NCI-H2029 (cell line): ENCODE data around the gene DOCK1.

Experiments used
- DNase-seq: peaks from one replicate; lab custom pipeline; 2025; lab: John Stamatoyannopoulos, UW

The DOCK1 gene

GRCh38 chr10:127012071-127012768, 107.0 kb downstream of the DOCK1 start:
- DNase-seq, result no peak

- peak; percentile 7 for DNase-seq
These were observed 107.5 kb downstream of the DOCK1 start for GRCh38 chr10:127012769-127013152.

- DNase-seq, result no peak
These were observed 108.0 kb downstream of the DOCK1 start for GRCh38 chr10:127013211-127013656.

GRCh38 chr10:127013691-127014473, 108.7 kb downstream of the DOCK1 start:
- no peak for DNase-seq

GRCh38 chr10:127014671-127015070, 109.4 kb downstream of the DOCK1 start:
- DNase-seq, result no peak

- no peak for DNase-seq
These were observed 110.1 kb downstream of the DOCK1 start for GRCh38 chr10:127015373-127015772.

- no peak for DNase-seq
These were observed 111.1 kb downstream of the DOCK1 start for GRCh38 chr10:127016331-127016730.

- no peak for DNase-seq
These were observed 112.5 kb downstream of the DOCK1 start for GRCh38 chr10:127017541-127018297.

- no peak for DNase-seq
These were observed 113.0 kb downstream of the DOCK1 start for GRCh38 chr10:127018298-127018650.

- no peak for DNase-seq
These were observed 113.5 kb downstream of the DOCK1 start for GRCh38 chr10:127018766-127019165.

- no peak for DNase-seq
These were observed 115.0 kb downstream of the DOCK1 start for GRCh38 chr10:127020260-127020659.

GRCh38 chr10:127021801-127022200, 116.6 kb downstream of the DOCK1 start:
- no peak for DNase-seq

- DNase-seq, result no peak
These were observed 119.6 kb downstream of the DOCK1 start for GRCh38 chr10:127024685-127025435.

GRCh38 chr10:127027786-127028185, 122.6 kb downstream of the DOCK1 start:
- DNase-seq, result no peak

GRCh38 chr10:127028556-127028955, 123.3 kb downstream of the DOCK1 start:
- no peak for DNase-seq

- no peak for DNase-seq
These were observed 123.8 kb downstream of the DOCK1 start for GRCh38 chr10:127029061-127029460.

- DNase-seq, result no peak
These were observed 128.2 kb downstream of the DOCK1 start for GRCh38 chr10:127033216-127034033.

GRCh38 chr10:127034034-127034633, 128.9 kb downstream of the DOCK1 start:
- DNase-seq, result no peak

GRCh38 chr10:127034790-127035189, 129.6 kb downstream of the DOCK1 start:
- DNase-seq, result no peak

- no peak for DNase-seq
These were observed 130.6 kb downstream of the DOCK1 start for GRCh38 chr10:127035827-127036226.

GRCh38 chr10:127036987-127037386, 131.8 kb downstream of the DOCK1 start:
- no peak for DNase-seq
